Measurements from ENCODE around the gene NSG2. TPM values are rescaled to one million over a fixed set of nuclear protein-coding genes. Genes with fewer than 3 reads are reported as not detected.

The NSG2 gene
- total RNA-seq, 1 experiment from 2014 or later = not detected

GRCh38 chr5:174044466-174045254, 846 bp upstream of the NSG2 start:
- no peaks in the 10 kb centered on the region for H3K36me3 Mint-ChIP-seq (ENCODE audit: insufficient read depth in 1 of 3, low read depth in 3 of 3)
- no peaks in the 10 kb centered on the region for H3K79me1 ChIP-seq (ENCODE audit: insufficient read depth, low read depth, low read length, poor library complexity, severe bottlenecking)
- H3K23ac ChIP-seq (ENCODE audit: insufficient read length, low read depth, low read length) = no peak overlapping the region
- no peaks in the 10 kb centered on the region for H4K20me1 ChIP-seq (ENCODE audit: control insufficient read depth, insufficient read depth, insufficient read length)
- no peak overlapping the region for H4K5ac ChIP-seq (ENCODE audit: insufficient read length, low read depth, low read length)
- H2AK5ac ChIP-seq (ENCODE audit: insufficient read length, low read length) = no peak overlapping the region
- H2AFZ ChIP-seq (ENCODE audit: low read length) = no peak overlapping the region
- no peak overlapping the region for H2BK12ac ChIP-seq (ENCODE audit: insufficient read length, low read depth, low read length)
- H3K9me3 ChIP-seq (ENCODE audit: control insufficient read depth, low read depth, low read length) = no peaks in the 10 kb centered on the region
- H3K4me3 Mint-ChIP-seq = no peak overlapping the region
- no peak overlapping the region for H3K27ac Mint-ChIP-seq
- no peak overlapping the region for H4K8ac ChIP-seq (replicated peaks; ENCODE audit: insufficient read length, low read depth, low read length)
- no peak overlapping the region for H2BK15ac ChIP-seq (ENCODE audit: low read depth, low read length)
- no peak overlapping the region for H3K9ac ChIP-seq (ENCODE audit: extremely low read depth, insufficient read length, low read length)
- H2BK20ac ChIP-seq (ENCODE audit: low read depth, low read length, poor library complexity, severe bottlenecking) = no peak overlapping the region
- no peak overlapping the region for H3K4me2 ChIP-seq (ENCODE audit: insufficient read depth, insufficient read length, low read length)
- peaks cover 0 to 13% of the 10 kb centered on the region in 2 experiments; a peak in 3 of 4 replicates for H3K4me1 Mint-ChIP-seq
- H2BK120ac ChIP-seq (ENCODE audit: low read depth, low read length, poor library complexity, severe bottlenecking) = no peak overlapping the region
- no peaks in the 10 kb centered on the region for H3K23me2 ChIP-seq (ENCODE audit: insufficient read length, low read depth, low read length, poor library complexity, severe bottlenecking)
- H3K79me2 ChIP-seq (ENCODE audit: insufficient read depth, low read length) = no peaks in the 10 kb centered on the region
- no peak overlapping the region for H3K56ac ChIP-seq (ENCODE audit: insufficient read length, low read depth, low read length)
- H4K91ac ChIP-seq (ENCODE audit: insufficient read length, low read depth, low read length) = no peak overlapping the region
- H3K9me3 Mint-ChIP-seq = peaks cover 0 to 2% of the 10 kb centered on the region in 2 experiments; a peak in 1 of 5 replicates
- no peak overlapping the region for H3T11ph ChIP-seq (ENCODE audit: low read length)
- DNase-seq = no peak
- no peak overlapping the region for H3K18ac ChIP-seq (ENCODE audit: insufficient read length, low read depth, low read length)
- H3K27me3 Mint-ChIP-seq (ENCODE audit: low read depth) = peaks cover 18% of the 10 kb centered on the region
- no CpG with 5 or more reads among the region's 6 CpGs for WGBS (ENCODE audit: extremely low coverage, insufficient read length, low lambda C conversion rate)
- no peak overlapping the region for H2BK5ac ChIP-seq (ENCODE audit: insufficient read length, low read length)
- H3K14ac ChIP-seq (ENCODE audit: insufficient read depth, low read length) = no peak overlapping the region
- TF ChIP-seq, protein P1, sequence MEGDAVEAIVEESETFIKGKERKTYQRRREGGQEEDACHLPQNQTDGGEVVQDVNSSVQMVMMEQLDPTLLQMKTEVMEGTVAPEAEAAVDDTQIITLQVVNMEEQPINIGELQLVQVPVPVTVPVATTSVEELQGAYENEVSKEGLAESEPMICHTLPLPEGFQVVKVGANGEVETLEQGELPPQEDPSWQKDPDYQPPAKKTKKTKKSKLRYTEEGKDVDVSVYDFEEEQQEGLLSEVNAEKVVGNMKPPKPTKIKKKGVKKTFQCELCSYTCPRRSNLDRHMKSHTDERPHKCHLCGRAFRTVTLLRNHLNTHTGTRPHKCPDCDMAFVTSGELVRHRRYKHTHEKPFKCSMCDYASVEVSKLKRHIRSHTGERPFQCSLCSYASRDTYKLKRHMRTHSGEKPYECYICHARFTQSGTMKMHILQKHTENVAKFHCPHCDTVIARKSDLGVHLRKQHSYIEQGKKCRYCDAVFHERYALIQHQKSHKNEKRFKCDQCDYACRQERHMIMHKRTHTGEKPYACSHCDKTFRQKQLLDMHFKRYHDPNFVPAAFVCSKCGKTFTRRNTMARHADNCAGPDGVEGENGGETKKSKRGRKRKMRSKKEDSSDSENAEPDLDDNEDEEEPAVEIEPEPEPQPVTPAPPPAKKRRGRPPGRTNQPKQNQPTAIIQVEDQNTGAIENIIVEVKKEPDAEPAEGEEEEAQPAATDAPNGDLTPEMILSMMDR (conservative IDR thresholded peaks at IDR 0.05) = no peak
- no peak overlapping the region for H3K27ac ChIP-seq (ENCODE audit: insufficient read length, low read depth, low read length)
- H3K4me1 ChIP-seq (ENCODE audit: insufficient read depth, low read length) = no peaks in the 10 kb centered on the region
- no peaks in the 10 kb centered on the region for H3K27me3 ChIP-seq (ENCODE audit: insufficient read depth, low read length)
- no peak overlapping the region for H3K4ac ChIP-seq (ENCODE audit: low read depth, low read length)
